H1 (cell line): Measurements from ENCODE around the gene CABP2. TPM values are rescaled to one million over a fixed set of nuclear protein-coding genes. Genes with fewer than 3 reads are reported as not detected.

Experiments
- ASH2L ChIP-seq: fragments of 200-600, 300-600 bp; sonication (generic); IDR thresholded peaks from one replicate; pipeline ENCODE4 v1.7.1; 2017; ENCODE audit warnings: low read length
- E2F6 ChIP-seq: IDR thresholded peaks from 2 replicates; pipeline ENCODE4 v1.6.1; 2012; ENCODE audit warnings: inconsistent platforms
- NRF1 ChIP-seq: IDR thresholded peaks from 2 replicates; pipeline ENCODE4 v1.6.1; 2011; ENCODE audit warnings: mild to moderate bottlenecking, low read depth, low read length, improper control_type of control experiment
- SIN3A ChIP-seq, 2 experiments: IDR thresholded peaks in 1 of 2; conservative IDR thresholded peaks in 1 of 2; 2 replicates each; pipeline ENCODE4 v1.6.1; 2011 to 2012; ENCODE audit warnings: low read length in 2 of 2, improper control_type of control experiment in 1 of 2, low read depth in 1 of 2, mild to moderate bottlenecking in 1 of 2
- SUZ12 ChIP-seq: fragments of 200-600 bp; sonication (generic); IDR thresholded peaks from 2 replicates; pipeline ENCODE4 v1.6.1; 2012; ENCODE audit warnings: mild to moderate bottlenecking, inconsistent platforms, low read length, moderate library complexity, mixed read lengths
- polyA plus RNA-seq, 7 experiments: library from polyadenylated mRNA; depleted of rRNA in 3 of 7; stranded (reverse) in 5 of 7; unstranded in 2 of 7; fragments of >200 nt in 5 of 7; fragments of 200-250 nt in 2 of 7; gene quantifications; 1 replicate in 5 of 7; 2 replicates in 1 of 7; 4 replicates in 1 of 7; pipeline versions ENCODE4 v1.2.1 to v1.2.3, GENCODE V29; 2011 to 2013; ENCODE audit warnings: missing spikeins in 2 of 7, mixed read lengths in 2 of 7
- total RNA-seq: library from RNA; stranded (reverse); fragmentation: NEBNext Ultra II Directional; extraction: Animal tissue kit (Norgen Biotek cat#: 25700); gene quantifications from 2 replicates; pipeline ENCODE4 v1.2.1, GENCODE V29; 2021

The CABP2 gene
- total and polyA plus RNA-seq, 2 of the 8 experiments (the other 6 are each of a cell fraction or from before 2014, with no cell fraction given), result not detected

GRCh38 chr11:67539550-67539949 lies 16.3 kb upstream of the CABP2 start (continued):
- TF ChIP-seq E2F6 (no peak), SUZ12 (no peak), ASH2L (no peak), NRF1 (no peak), SIN3A (conservative IDR thresholded peaks at IDR 0.05 in 1 of 2, IDR thresholded peaks at IDR 0.05 in 1 of 2; ENCODE audit: low read depth in 1 of 2, low read length in 2 of 2) (no peak)
